Activated naive CD4-positive, alpha-beta T cell treated with anti-CD3 and anti-CD28 coated beads, Interleukin-2, amount 50 U/mL, for 16 hours (primary cell): ENCODE measurements around the gene C2orf42.
"Not testable (repeated sequence)": the region's sequence is repeated elsewhere in the genome, so short reads cannot be mapped to it uniquely, and the experiment has no call there.

Source experiments
- DNase-seq: peaks from one replicate; pipeline ENCODE4 v3.0.0-alpha.2; 2020

The C2orf42 gene

DNA sequence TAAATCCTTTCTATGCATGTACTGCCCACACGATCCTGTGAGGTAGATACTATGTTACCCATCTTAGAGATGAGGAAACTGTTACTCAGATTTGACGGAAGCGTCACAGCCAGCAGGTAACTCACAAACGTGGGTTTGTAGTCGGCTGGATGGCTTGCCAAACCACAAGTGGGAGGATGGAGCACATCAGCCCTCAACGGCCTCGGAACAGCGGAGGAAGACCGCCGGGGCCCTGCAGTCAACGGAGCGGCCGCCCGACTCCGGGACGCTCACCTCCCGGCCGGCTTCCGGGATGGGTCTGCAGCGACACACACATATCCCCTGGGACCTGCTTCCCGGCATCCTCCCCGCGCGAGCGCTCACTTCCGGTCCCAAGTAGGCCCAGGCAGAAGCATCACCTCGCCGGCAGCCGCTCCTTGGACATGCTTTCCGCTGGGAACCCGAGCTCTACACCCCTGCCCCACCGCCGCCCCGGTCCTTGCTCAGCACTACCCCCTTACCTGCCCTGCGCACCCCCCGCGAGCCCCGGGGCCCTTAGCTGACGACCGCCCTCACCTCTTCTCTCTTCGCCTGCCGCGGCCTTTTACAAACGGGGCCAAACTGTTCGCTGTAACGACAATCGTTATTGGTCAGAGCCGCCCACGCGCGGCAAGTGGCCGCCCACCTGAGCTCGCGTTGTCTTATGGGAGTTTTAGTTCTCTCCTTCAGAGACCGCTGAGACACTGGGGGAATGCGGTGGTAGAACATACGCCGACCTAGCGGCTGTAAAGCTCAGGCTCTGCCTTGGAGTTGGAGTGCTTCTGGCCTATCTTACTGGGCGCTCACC, at the start of gene C2orf42:
C2orf42 (minus strand) TSS at position 602 of the 826 bp plus-strand sequence. CDS start 9,034 bp downstream, outside the sequence.
- peak; percentile 96 for DNase-seq

- DNase-seq: no peak
Measured at GRCh38 chr2:70240599-70240998, 49.8 kb upstream of the C2orf42 start.

DNA sequence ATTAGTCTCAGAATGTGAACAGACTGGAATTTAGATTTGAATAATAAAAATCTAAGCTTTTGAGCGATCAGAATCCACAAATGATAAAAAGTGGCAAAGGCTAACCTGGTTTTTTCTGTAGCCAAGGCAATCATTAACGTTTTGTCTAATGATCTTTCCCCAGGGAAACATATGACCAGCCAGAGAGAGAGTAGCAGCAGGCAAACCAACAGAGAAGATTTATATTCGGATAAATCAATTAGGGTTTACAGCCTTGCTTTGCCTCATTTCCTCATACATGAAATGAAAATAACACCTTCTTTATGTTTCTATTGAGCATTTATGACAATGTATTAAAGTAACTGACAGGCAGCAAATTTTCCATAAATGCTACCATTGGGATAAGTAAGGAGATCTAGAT, 43.1 kb upstream of the C2orf42 start:
- DNase-seq: no peak

DNA sequence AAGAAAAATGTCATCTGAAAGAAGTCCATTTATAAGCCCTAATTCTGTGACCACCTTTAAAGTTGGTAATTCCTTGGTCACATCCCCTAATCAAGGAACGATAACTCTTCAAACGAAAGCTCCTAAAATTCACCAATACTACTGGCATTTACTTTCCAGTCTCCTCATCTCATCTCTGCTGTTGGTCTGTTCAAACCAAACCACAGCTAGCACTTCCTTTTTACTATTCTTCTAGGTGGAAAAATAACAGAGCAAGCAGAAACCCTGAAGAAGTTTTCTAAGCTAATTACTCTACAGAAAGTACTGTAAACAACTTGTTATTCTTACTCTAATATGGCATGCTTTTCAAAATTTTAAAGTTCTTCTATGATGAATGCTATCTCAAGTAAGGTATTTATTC, 36.0 kb upstream of the C2orf42 start:
- DNase-seq: no peak

DNA sequence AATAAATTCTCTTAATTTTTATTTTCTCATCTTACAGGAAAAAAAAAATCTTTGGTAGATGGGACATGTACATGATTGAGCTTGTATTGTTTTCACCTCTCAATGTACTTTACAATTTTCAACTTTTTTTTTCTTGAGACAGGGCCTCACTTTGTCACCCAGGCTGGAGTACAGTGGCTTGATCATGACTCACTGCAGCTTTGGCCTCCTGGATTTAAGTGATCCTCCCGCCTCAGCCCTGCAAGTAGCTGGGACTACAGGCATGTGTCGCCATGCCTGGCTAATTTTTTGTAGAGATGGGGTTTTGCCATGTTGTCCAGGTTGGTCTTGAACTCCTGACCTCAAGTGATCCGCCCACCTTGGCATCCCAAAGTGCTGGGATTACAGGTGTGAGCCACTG, 32.5 kb upstream of the C2orf42 start:
- not testable (repeated sequence) for DNase-seq

DNA sequence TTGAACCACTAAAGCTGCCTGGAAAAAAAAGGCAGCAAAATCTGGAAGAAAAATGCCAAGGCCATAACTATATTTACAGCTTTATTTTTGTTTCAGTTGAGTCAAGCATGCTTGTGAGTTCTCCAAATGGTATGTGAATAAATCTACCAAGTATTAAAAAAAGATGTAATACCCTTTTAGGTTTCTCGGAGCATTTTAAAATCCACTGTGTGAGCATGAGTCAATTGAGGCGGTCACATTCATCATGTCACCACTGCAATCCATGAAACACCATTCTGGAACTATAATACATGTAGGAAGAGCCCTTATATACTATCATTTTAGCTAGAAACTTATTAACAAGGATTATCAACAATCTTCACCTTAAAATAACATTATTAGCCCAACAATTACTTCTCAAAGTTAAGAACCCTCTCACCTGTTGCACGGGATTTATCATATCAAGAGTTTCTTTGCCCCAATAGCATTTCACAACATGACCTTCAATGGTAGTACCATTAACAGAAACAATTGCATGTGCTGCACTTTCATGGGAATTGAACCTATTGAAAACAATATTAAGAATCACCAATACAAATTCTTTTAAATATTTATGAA, 24.2 kb upstream of the C2orf42 start:
- no peak for DNase-seq

- no peak for DNase-seq
Measured at GRCh38 chr2:70214365-70214764, 23.5 kb upstream of the C2orf42 start.

GRCh38 chr2:70212298-70212932, 21.6 kb upstream of the C2orf42 start:
- DNase-seq: no peak

DNA sequence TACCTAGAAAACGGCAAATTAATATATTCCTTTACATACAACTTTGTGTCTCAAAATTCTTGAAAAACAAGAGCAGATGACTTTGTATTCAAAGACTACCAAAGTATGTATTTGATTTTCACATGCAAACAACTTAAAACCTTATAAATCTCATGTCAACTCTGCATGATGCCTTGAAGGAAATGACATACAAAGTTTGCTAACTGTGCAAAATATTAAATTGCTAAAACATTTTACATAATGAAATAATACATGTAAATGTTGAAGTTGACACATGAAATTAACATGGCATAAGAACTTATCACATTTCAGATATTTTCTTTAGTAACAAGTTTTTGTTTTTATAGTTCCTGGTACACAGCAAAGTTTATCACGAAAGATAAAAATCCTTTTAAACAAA, 20.8 kb upstream of the C2orf42 start:
- no peak for DNase-seq

DNA sequence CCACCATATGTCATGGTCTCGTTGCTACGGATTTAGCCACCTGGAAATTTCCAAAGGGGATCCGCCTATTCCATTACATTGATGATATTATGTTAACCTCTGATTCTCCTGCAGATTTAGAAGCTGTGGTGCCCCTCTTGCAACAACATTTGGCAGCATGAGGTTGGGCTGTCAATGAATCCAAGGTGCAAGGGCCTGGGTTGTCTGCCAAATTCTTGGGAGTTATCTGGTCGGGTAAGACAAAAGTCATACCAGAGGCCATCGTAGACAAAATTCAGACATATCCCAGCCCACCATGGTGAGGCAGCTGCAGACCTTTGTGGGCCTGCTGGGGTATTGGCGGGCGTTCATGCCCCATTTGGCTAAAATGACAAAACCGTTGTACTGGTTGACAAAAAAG, 13.6 kb upstream of the C2orf42 start:
- no peak for DNase-seq

DNA sequence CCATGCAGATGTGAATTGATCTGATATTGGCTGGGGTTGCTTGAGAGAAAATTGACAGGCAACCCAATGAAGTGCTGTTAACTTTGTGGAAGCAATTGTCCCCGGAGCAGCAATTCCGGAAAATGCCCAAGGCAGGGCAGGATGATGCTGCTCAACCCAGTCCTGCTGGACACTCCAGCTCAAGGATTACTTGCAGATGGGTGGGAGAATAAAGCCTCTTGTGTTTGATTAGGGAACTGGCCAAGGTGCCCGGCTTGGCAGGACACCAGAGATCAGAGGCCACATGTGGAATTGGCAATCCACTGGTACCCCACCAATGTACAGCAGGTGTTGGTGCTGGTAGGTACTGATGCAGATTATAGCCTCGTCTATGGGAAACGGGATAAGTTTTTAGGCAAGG, 12.3 kb upstream of the C2orf42 start:
- DNase-seq: no peak

DNA sequence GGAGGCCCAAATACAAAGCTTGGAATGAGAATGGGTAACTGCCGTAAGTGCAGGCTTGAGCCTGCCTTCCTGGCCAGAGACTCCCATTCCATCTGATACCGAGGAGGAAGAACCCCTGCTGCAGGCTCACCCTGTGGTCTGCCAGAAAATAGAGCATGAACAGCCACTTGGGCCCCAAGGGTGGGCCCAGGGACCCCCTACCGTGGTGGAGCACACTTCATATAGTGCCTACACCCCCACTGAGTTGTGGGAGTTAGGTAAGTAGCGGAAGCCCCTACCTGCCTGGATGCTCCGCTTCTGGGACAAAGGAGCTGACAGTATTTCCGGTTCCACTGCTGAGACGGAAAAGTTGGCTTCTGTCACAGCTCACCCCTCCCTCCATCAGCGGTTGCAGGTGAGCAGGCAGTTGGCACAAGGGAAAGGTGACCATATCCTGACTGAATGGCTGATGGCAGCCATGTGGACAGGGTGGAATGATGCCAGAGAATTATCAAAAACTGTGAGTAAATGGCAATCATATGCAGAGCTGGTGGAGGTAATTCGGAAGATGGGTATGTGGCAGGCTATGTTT, 11.5 kb upstream of the C2orf42 start:
- DNase-seq: no peak

GRCh38 chr2:70201831-70202230, 11.0 kb upstream of the C2orf42 start:
- no peak for DNase-seq

DNA sequence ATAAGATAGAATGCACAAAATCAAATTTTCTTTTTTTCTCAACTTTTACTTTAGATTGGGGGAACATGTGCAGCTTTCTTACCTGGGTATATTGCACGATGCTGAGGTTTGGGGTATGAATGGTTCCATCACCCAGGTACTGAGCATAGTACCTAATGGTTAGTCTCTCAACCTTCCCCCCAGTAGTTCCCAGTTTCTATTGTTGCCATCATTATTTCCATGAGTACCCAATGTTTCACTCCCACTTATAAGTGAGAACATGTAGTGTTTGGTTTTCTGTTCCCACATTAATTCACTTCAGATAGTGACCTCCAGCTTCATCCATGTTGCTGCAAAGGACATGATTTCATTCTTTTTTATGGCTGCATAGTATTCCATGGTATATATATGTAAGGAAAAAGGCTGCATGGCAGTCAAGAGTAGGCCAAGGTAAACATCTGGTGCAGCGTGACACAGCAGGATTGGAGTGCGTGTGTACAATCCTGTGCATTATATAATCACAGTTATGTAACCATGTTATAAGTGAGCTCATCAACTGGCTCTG, 10.5 kb upstream of the C2orf42 start:
- DNase-seq: no peak

DNA sequence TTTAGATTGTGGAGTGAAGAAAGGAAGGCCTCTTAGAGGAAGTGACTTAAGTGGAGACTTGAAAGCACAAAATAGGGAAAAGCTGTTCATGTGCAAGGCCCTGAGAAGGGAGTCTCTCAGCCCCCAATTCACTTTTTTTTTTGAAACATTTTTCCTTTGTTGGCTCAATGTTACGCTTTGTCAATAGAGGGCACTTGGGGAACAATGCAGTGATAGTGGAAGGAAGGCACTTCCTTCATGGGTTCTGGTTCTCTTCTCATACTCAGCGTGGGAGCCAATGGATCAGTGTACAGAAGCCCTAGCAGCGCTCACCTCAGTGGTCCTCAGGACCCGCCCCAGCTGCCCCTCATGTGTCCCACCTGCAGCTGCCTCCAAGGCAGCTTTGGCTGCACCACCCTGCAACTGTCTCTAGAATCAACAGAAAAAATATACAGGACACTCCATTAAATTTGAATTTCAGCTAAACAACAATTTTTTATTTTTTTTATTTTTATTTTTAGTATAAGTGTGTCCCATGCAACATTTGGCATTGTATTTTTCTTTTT, 8.6 kb upstream of the C2orf42 start:
- DNase-seq: no peak

DNA sequence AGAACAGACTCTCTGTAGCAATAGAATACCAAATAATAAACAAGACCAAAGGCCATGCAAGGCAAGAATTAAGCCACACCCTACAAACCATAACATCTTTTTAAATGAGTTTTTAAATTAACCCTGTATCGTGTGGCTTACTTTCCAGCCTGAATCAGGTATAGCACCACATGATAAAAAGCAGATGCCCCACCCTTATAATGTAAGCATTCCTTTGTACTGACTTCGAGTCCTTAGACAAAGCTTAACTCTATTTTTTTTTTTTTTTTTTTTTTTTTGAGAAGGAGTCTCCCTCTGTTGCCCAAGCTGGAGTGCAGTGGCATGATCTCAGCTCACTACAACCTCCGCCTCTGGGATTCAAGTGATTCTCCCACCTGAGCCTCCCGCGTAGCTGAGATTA, 1.7 kb upstream of the C2orf42 start:
- no peak for DNase-seq

DNA sequence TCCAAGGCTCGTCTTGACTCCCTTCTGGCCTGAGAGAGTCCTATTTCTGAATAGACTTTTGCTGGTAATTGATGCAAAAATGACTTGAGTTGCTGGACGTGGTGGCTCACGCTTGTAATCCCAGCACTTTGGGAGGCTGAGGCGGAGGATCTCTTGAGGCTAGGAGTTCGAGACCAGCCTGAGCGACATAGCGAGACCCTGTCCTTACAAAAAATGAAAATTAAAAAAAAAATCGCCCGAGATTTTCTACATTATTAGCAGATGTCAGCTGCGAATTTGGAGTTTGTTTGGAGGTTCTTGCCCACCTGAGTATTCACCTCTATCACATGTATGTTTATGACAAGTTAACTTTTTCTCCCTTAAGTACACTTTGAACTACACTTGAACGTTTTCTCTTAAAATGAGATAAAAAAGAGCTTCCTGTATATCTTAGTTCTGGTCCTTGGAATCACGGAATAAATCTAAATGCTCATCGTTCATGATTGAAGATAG, 471 bp upstream of the C2orf42 start:
- no peak for DNase-seq

DNA sequence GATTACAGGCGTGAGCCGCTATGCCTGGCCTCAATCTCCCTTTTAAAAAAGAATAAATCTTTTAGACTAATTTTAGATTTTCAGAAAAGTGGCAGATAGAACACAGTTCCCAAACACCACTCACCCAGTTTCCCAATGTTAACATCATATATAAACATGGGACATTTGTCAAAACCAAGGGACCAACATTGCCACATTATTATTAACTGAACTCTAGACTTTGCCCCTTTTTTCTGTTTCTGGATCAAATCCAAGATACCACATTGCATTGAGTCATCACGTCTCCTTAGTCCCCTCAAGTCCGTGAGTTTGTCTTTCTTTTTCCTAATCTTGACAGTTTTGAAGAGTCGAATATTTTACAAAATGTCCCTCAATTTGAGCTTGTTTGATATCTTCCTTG, 2.4 kb downstream of the C2orf42 start:
- no peak for DNase-seq

- not testable (repeated sequence) for DNase-seq
Measured at GRCh38 chr2:70187170-70187569, 3.6 kb downstream of the C2orf42 start.

- no peak for DNase-seq
Measured at GRCh38 chr2:70182689-70183088, 8.1 kb downstream of the C2orf42 start.

- DNase-seq: no peak
Measured at GRCh38 chr2:70181363-70181956, 9.4 kb downstream of the C2orf42 start.

DNA sequence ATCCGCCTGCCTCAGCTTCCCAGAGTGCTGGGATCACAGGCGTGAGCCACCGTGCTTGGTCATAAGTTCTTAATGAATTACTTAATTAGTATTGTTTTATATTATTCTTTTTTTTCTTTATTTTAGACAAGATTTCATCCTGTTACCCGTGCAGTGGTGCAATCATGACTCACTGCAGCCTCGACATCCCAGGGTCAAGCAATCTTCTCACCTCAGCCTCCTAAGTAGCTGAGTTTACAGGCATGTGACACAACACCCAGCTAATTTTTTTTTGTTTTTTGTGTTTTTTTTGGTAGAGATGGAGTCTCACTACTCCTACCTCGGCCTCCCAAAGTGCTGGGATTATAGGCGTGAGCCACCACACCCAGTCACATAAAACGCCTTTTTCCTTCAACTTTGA, 17.3 kb downstream of the C2orf42 start:
- DNase-seq: no peak
